ENCODE data around the gene DBT.

Gene DBT

DNA sequence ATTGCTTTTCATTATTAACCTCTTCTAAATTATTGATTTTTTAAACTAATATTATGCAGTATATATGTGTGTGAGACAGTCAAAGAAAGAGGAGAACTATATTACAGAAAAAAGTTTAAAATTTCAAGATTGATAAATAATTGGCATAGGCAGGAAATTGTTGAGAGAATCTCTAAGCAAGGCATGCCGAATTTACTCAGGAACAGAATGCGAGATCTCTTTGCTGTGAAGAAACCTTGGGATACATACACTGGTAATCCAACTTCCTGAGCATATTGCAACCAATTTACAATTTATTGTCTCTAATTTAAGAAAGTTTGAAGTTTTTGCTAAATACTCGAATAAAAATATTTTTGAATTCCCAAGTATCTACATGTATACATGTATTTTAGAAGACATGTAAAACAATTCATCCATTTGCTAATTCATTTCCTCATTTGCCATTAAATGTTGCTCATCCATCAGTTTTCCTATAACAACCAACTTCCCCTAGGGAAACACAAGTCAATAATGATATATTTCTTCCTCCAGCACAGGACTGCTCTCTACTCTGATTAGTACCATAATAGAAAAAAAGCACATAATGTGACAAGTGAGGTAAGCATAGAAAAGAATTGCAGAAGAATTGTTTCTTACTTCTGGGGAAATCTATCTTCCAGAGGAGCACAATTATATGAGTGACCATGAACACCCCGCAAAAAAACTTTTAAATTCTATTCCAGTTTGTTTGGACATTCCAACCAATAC, 72.2 kb downstream of the DBT start:
- DNase-seq (ENCODE audit: low read depth), result no peak
- TF ChIP-seq CTCF (conservative IDR thresholded peaks at IDR 0.05; ENCODE audit: control insufficient read depth, insufficient read depth, low read depth, low read length), result no peak
- no peak overlapping the region for H3K4me3 ChIP-seq (ENCODE audit: control insufficient read depth, low read depth, low read length)

- TF ChIP-seq CTCF (conservative IDR thresholded peaks at IDR 0.05; ENCODE audit: control insufficient read depth, insufficient read depth, low read depth, low read length), result no peak
- no peak overlapping the region for H3K4me3 ChIP-seq (ENCODE audit: control insufficient read depth, low read depth, low read length)
- DNase-seq (ENCODE audit: low read depth), result no peak
These were observed 81.6 kb downstream of the DBT start for GRCh38 chr1:100168051-100168450.

GRCh38 chr1:100164702-100165101, 84.9 kb downstream of the DBT start:
- H3K4me3 ChIP-seq (ENCODE audit: control insufficient read depth, low read depth, low read length), result no peak overlapping the region
- no peak for TF ChIP-seq CTCF (conservative IDR thresholded peaks at IDR 0.05; ENCODE audit: control insufficient read depth, insufficient read depth, low read depth, low read length)
- no peak for DNase-seq (ENCODE audit: low read depth)

DNA sequence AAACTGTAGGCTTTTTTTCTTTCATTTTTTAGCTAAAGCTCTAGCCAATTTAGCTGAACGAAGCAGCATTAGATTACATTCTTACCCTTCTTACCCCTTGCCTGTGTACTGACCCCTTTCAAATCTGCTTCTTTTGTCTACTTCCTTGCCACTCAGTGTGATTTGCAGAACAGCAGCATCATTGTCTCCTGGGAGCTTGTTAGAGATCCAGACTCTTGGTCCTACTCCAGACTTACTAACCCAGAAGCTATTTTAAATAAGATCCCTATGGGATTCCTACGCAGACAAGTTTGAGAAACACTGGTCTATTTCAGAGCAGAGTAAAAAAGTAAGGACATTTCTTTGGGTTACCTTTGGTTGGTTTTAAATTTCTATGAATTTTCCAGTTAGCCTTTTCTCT, 85.4 kb downstream of the DBT start:
- no peak for TF ChIP-seq CTCF (conservative IDR thresholded peaks at IDR 0.05; ENCODE audit: control insufficient read depth, insufficient read depth, low read depth, low read length)
- H3K4me3 ChIP-seq (ENCODE audit: control insufficient read depth, low read depth, low read length), result no peak overlapping the region
- peak; percentile 90 for DNase-seq (ENCODE audit: low read depth)

- no peak for TF ChIP-seq CTCF (conservative IDR thresholded peaks at IDR 0.05; ENCODE audit: control insufficient read depth, insufficient read depth, low read depth, low read length)
These were observed 86.8 kb downstream of the DBT start for GRCh38 chr1:100162881-100163280.

GRCh38 chr1:100152271-100152670, 97.4 kb downstream of the DBT start:
- TF ChIP-seq CTCF (conservative IDR thresholded peaks at IDR 0.05; ENCODE audit: control insufficient read depth, insufficient read depth, low read depth, low read length), result no peak
- DNase-seq (ENCODE audit: low read depth), result no peak
- no peak overlapping the region for H3K4me3 ChIP-seq (ENCODE audit: control insufficient read depth, low read depth, low read length)

More at GRCh38 chr1:100162881-100163280, 86.8 kb downstream of the DBT start:
- no peak for DNase-seq (ENCODE audit: low read depth)
- no peak overlapping the region for H3K4me3 ChIP-seq (ENCODE audit: control insufficient read depth, low read depth, low read length)
